GM18951 (cell line): ENCODE data around the gene SSBP4.

ENCODE experiments used
- POLR2A ChIP-seq: IDR thresholded peaks from 4 replicates; pipeline ENCODE4 v1.6.1; 2011; ENCODE audit warnings: mild to moderate bottlenecking; ENCODE audit not compliant: insufficient read length, insufficient read depth; ENCODE audit errors: extremely low read depth
- in situ Hi-C: fragments of 300-500 bp; cut with MboI; formaldehyde crosslinking; loops from one replicate; pipeline ENCODE4 v1.12.0; 2022; ENCODE audit warnings: low sequenced_read_pairs, mixed read lengths, inconsistent platforms; ENCODE audit not compliant: unreplicated experiment

SSBP4 gene

DNA sequence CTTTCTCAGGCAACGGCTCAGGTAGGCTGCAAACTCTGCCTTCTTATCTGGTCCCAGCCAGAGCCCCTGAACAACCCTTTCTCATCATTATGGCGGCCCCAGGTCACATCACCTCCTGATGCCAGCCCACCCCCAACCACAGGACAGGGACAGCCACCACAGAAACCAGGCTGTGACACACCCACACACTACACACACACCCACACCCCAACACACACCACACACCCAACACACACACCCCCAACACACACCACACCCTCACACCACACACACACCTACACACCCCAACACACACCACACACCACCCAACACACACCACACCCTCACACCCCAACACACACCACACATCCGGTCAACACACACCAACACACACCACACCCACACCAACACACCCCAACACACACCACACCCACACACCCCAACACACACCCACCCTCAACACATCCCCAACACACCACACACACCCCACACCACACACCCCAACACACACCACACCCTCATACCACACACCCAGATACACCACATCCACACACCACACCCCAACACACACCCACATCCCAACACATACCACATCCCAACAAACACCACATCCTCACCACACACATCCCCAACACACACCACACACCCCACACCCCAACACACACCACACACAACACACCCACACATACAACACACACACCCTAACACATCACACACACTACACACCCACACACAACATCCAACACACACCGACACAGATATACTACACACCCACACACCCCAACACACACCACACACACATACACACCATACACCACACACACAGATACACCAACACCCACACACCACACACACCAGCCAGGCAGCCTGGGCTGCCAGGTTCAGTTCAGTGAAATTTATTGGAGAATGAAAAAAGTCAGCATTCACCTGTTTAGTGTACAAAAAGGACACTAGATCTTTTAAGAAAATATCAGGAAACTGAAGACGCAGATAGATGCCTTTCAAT is 22.9 kb downstream of the SSBP4 start:
- TF ChIP-seq POLR2A, result no peak
- in situ Hi-C loops, result no loop called here

DNA sequence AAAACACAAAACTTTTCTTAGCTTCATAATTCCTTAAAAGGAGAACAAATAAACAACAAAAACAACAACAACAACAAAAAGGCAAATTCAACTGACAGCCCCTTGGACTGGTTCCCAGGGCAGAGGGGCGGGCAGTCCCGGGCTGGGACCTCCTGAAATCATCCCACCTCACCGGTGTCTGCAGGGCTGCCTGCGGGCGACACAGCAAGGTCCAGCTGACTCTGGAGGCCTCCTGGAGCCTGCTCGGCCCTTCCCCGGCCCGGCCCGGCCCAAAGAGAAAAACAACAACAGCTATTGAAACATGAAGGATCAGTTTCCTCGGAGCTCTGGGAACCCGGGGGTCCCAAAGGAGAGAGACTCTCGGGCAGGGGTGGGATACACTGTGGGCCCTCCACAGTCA is 23.7 kb downstream of the SSBP4 start:
- no peak for TF ChIP-seq POLR2A
- in situ Hi-C loops, result no loop called here

DNA sequence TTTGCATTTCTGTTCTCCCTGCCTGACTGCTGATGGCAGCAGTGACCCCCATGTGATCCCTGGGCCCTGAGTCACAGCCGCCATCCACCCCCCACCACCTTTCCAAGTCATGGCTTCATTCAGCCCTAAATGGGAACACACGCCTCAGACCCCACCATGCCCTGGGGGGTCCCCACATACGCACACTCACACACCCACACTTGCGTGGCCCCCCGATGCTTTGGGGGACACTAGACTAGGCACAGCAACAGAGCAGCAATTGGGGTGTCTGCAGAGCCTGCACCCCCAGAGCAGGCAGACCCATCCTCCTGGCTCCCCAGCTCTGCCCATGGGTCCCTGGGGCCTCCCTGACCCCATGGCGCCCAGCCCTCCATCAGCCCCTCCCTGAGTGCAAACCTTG is 24.2 kb downstream of the SSBP4 start:
- TF ChIP-seq POLR2A, result no peak
- in situ Hi-C loops, result no loop called here

DNA sequence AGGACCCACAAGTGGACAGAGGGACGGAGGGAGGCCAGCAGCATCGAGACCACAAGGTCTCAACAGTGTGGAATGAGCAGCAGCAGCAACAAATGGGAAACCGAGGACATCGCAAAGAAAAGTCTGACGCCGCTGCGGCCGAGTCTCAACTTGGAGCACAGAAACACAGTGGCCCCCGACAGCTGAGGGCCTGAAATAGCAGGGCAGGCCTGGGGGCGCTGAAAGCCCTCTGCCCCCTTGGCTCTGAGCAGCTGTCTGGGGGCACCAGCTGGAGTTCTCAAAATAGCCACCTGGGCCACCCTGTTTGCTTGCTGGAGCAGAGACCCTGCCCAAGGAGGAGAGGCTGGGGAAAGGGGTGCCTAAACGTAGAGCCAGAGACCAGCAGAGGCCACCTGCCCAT is 24.6 kb downstream of the SSBP4 start:
- TF ChIP-seq POLR2A, result no peak
- in situ Hi-C loops, result no loop called here

DNA sequence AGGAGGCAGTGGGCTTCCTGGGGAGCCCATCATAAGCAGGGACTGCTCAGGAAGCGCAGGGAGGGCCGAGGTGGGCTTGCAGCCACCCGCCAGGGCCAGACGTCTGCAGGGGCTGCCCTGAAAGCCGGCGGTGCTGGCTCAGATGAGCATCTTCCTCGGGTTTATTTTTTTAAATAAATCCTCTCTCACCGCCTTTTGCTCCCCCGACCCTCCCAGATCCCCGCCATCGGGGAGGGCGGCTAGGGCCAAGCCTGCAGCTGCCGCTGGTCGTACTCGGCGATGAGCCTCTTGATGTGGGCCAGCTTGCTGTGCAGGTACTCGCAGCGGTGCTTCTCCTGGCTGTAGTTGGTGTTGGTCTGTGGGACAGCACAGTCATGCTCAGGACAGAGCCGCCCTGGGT is 25.3 kb downstream of the SSBP4 start:
- in situ Hi-C loops, result no loop called here
- no peak for TF ChIP-seq POLR2A

DNA sequence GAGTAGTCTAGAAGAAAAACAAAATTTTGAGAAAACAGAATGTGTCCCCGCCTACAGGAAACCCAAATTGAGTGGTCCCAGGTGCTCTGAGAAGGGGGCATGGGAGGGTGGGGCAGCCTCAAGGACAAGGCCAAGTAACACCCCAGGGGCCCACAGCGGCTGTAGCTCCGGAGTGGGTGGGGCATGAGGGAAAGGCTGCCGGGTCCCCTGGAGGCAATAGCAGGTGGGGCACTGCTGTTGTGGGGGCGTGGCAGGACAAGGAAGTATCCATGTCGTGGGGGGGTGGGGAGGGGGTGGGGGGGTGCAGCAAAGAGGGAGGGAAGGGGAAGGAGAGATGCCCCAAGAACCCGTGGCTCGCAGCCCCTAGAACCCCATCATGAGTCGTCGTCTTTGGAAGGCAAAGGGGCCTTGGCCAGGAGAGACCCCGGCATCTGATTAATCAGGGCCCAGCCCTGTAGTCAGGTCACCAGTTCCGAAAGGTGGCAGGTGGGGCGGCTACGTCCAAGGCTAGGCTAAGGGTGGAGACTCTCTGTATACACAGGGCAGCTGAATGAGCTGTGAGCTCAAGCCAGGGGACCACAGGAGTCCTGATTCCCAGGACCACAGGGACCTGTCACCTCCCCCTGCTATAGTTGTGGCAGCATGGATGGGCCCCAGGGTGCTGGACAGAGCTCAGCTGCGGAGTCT is 26.2 kb downstream of the SSBP4 start:
- in situ Hi-C loops, result no loop called here
- TF ChIP-seq POLR2A, result no peak

DNA sequence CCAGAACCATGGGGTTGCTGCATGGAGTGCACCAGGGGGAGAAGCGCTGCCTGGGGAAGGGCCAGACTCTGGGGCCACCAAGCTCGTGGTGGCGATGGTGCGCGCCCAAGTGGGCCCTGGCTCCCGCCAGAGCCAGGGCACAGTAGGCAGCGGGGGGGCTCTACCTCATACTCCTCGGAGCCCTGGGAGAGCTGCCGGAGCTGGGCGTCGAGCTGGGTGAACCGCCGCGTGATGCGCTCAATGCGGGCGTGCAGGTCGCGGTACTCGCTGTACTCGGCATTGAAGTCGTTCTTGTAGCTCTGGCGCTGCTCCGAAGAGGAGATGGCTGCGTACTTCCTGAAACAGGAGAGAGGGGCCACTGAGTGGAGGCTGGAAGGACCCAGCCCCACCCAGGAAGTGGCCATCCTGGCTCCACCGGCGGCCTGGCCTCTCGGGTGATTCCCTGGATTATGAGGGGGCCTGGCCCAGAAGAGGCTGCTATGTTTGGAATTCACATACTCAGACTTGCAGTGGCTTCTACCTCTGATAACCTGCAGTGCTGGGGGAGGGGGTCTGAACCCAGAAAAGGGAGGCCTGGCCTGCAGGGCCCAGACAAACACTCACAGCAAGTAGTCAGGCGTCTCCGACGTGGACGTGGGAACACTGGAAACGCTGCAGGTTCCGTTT is 27.1 kb downstream of the SSBP4 start:
- TF ChIP-seq POLR2A, result no peak
- in situ Hi-C loops, result no loop called here

DNA sequence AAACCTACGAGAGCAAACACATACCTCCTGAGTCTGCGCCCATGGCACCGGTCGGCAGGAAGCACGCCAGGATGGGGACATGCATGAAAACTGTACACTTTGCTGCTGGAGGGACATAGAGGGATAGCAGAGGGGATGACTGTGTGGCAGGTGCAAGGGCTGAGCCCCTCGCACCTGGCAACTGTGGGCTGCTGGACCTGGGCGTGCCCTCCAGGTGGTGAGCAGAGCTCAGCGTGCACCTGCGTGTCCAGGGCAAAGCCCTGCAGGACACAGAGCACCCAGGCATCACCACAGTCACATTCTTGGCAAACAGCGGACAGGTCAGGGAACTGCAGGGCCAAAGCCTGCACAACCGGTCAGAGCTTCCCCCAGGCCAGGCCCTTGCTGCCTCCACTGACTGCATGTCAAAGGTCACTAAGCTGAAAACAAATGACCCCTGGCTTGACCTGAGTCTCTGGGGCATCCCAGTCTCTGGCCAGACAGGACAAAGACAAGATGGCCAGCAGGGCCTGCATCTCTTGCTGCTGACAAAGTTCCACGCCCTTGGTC is 27.7 kb downstream of the SSBP4 start:
- in situ Hi-C loops, result no loop called here
- no peak for TF ChIP-seq POLR2A

DNA sequence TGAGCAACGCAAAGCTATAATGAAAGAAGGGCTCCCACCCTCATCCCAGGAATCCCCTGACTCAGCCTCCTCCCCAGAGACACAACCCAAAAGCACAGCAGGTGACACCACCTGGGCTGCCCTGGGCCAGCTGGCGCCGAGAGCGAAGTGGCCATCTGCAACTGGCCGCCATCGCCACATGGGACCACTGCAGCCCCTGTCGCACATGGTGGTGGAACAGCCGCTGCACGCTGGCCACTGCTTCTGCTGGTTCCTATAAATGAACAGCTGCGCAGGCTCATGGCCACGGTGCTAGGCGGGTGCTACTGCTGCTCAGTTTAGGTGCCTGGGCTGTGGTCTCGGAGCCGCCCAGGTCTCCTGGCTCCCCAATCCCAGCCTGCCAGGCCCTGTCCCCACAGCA is 30.4 kb downstream of the SSBP4 start:
- in situ Hi-C loops, result no loop called here
- TF ChIP-seq POLR2A, result no peak

DNA sequence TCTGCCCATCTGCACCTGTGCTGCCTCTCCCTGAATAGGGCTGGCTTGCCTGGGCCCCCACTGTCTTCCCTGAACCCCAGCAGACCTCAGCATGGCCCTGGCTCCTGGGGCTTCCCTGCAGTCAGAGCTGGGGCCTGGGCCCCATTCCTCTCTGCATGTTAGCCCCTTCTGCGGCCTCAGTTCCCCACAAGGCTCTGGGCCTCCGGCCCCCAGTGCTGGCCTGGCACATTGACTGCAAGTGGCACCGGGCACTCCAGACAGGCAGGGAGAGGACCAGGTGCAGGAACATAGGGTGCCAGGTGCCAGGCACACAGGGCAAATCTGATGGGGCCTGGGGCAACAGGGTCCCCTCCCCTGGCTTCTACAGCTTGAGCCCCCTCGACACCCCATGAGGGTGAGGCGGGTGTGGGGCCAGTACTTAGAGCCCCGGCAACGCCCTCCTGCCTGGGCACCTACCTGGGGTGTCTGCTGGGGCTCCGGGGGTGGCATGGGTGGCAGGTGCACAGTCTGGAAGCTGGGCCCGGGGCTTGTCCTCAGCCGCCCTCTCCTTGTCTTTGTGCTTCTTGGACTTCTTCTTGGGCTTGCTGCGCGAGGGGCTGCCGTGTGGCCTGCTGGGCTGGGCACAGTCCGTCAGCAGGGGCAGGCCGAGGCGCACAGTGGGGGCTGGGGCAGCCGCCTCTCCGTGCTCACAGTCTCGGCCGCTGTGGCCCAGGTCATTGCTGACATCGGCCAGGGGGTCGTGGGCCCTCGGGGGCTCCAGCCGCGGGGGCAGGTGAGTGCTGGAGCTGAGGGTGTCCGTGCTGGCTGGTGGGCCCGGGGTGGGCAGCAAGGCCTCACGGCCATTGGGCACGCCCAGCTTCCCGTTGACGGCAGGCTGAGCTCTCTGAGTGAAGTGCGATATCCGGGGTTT is 31.1 kb downstream of the SSBP4 start:
- in situ Hi-C loops, result no loop called here
- no peak for TF ChIP-seq POLR2A

DNA sequence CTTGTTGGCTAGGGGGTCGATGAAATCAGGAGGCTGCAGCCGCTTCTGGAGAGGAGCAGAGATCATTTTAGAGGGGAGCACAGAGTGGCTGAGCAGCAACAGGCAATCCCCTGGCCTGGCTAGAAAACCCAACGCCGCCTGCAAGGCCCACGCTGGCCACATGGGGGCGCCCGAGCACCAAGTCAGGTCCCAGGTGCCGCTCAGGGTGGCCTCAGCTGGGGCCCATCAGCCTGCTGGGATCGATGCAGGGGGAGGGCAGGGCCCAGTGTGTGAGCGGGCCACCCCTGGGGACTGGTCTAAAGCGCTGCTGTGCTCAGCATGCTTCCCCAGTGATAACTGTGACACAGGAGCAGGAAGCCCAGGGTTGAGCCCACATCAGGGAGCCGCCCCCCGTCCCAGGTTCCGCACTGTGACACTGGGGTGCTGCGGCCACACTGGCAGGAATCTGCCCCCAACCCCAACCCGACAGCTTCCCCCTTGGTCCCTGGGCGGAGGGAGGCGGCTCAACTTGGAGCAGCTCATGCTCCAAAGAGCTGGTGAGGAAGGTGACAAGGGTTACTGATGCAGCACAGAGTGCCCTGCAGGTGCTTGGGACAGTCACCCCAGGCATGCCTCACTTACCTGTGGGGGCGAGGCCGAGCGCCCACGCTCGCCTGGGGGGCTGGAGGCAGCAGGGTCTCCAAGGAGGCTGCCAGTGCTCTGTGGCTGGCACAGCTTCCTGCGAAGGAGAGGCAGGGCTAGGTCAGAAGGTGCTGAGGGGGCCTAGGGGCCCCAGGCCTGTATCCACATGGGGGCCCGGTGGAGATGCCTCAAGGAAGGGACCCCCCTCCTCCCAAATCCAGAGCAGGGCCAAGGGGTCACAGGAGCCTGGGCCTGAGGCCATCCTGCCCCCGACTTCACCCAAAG is 32.0 kb downstream of the SSBP4 start:
- in situ Hi-C loops, result no loop called here
- no peak for TF ChIP-seq POLR2A

DNA sequence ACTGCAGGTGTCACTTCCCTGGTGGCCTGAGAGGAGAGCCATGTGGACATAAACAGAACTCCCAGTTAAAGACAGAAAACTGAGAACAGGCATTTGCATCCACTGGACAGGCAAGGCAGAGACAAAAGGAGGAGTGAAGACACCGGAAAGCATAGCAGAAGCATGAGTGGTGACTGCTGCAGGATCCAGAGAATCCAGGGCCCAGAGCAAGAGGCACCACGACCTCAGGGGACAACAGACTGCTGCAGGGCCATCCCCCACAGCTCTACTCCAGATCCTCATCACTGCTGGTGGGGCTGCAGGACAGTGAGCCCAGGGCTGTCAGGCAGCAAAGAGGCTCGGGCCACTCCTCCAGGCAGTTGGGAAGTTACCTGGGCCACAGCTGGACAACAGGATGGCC is 33.2 kb downstream of the SSBP4 start:
- in situ Hi-C loops, result no loop called here
- no peak for TF ChIP-seq POLR2A
